Chondrocyte (in vitro differentiated cells): ENCODE results near the gene UBE2Q2. TPM values are rescaled to one million over a fixed set of nuclear protein-coding genes. Genes with fewer than 3 reads are reported as not detected.
A peak's percentile ranks its signal among the peaks of the same experiment; 100 is the strongest.
"Not testable (repeated sequence)": the region's sequence is repeated elsewhere in the genome, so short reads cannot be mapped to it uniquely, and the experiment has no call there.

Experiments used
- DNase-seq: peaks from one replicate; pipeline ENCODE4 v3.0.0; 2021; ENCODE audit warnings: mixed read lengths, low spot score
- H3K27ac Mint-ChIP-seq: one replicate; pipeline ENCODE4 v1.8.0; 2021; ENCODE audit warnings: mild to moderate bottlenecking, moderate library complexity, mixed read lengths; ENCODE audit not compliant: unreplicated experiment
- H3K27me3 Mint-ChIP-seq: 2 replicates; pipeline ENCODE4 v1.8.0; 2021; ENCODE audit warnings: low read depth, mixed read lengths
- H3K36me3 Mint-ChIP-seq: 2 replicates; pipeline ENCODE4 v1.8.0; 2021; ENCODE audit warnings: low read depth, mixed read lengths
- H3K4me1 Mint-ChIP-seq: 2 replicates; pipeline ENCODE4 v1.8.0; 2021; ENCODE audit warnings: low read depth, mild to moderate bottlenecking, mixed read lengths
- H3K4me3 Mint-ChIP-seq: one replicate; pipeline ENCODE4 v1.8.0; 2021; ENCODE audit warnings: mild to moderate bottlenecking, moderate library complexity, mixed read lengths; ENCODE audit not compliant: unreplicated experiment
- H3K9me3 Mint-ChIP-seq: 2 replicates; pipeline ENCODE4 v1.8.0; 2021; ENCODE audit warnings: low read depth, mixed read lengths
- CTCF ChIP-seq: fragments of 200-600 bp; sonication (generic); IDR thresholded peaks from 2 replicates; pipeline ENCODE4 v1.5.0; 2021; ENCODE audit warnings: antibody characterized with exemption, mild to moderate bottlenecking, moderate library complexity
- total RNA-seq: library from RNA; stranded (reverse); gene quantifications from 3 replicates; pipeline ENCODE4 v1.2.1, GENCODE V29; 2021

Gene UBE2Q2
- total RNA-seq, 1 donor from 2014 or later: 62.1 TPM

- H3K36me3 Mint-ChIP-seq: peaks cover 3% of the 10 kb centered on the region
Observed at GRCh38 chr15:75841626-75842025, 1.6 kb upstream of the UBE2Q2 start.

GRCh38 chr15:75843678-75844581, 683 bp downstream of the UBE2Q2 start:
- H3K9me3 Mint-ChIP-seq: peaks cover 2% of the 10 kb centered on the region
- H3K27me3 Mint-ChIP-seq: no peaks in the 10 kb centered on the region
- DNase-seq: peak; percentile 88
- H3K4me3 Mint-ChIP-seq: peak overlapping the region; percentile 93
- H3K27ac Mint-ChIP-seq: peak overlapping the region; percentile 90
- peaks cover 68% of the 10 kb centered on the region for H3K4me1 Mint-ChIP-seq
- peaks cover 5% of the 10 kb centered on the region for H3K36me3 Mint-ChIP-seq
- peak; percentile 9 for TF ChIP-seq CTCF

More at GRCh38 chr15:75841626-75842025, 1.6 kb upstream of the UBE2Q2 start:
- no peak for DNase-seq
- H3K9me3 Mint-ChIP-seq: peaks cover 2% of the 10 kb centered on the region
- peak overlapping the region; percentile 2 for H3K27ac Mint-ChIP-seq
- peaks cover 45% of the 10 kb centered on the region for H3K4me1 Mint-ChIP-seq
- TF ChIP-seq CTCF: no peak
- no peak overlapping the region for H3K4me3 Mint-ChIP-seq
- H3K27me3 Mint-ChIP-seq: no peaks in the 10 kb centered on the region

- no peaks in the 10 kb centered on the region for H3K27me3 Mint-ChIP-seq
- no peak for DNase-seq
- H3K4me1 Mint-ChIP-seq: peaks cover 75% of the 10 kb centered on the region
- H3K36me3 Mint-ChIP-seq: peaks cover 5% of the 10 kb centered on the region
- H3K9me3 Mint-ChIP-seq: peaks cover 2% of the 10 kb centered on the region
- no peak for TF ChIP-seq CTCF
- peak overlapping the region; percentile 93 for H3K4me3 Mint-ChIP-seq
- peak overlapping the region; percentile 85 for H3K27ac Mint-ChIP-seq
Observed at GRCh38 chr15:75844629-75845335, 1.5 kb downstream of the UBE2Q2 start.

- no peak for DNase-seq
- no peak for TF ChIP-seq CTCF
- Mint-ChIP-seq H3K27me3 (no peaks in the 10 kb centered on the region), H3K36me3 (peaks cover 5% of the 10 kb centered on the region), H3K4me3 (no peak overlapping the region), H3K27ac (no peak overlapping the region), H3K9me3 (no peaks in the 10 kb centered on the region), H3K4me1 (peaks cover 82% of the 10 kb centered on the region)
Observed at GRCh38 chr15:75849167-75849566, 5.9 kb downstream of the UBE2Q2 start.

GRCh38 chr15:75850708-75851107, 7.5 kb downstream of the UBE2Q2 start:
- TF ChIP-seq CTCF: no peak
- Mint-ChIP-seq H3K27me3 (no peaks in the 10 kb centered on the region), H3K36me3 (peaks cover 5% of the 10 kb centered on the region), H3K4me3 (no peak overlapping the region), H3K27ac (no peak overlapping the region), H3K9me3 (no peaks in the 10 kb centered on the region), H3K4me1 (peaks cover 68% of the 10 kb centered on the region)
- no peak for DNase-seq

GRCh38 chr15:75851566-75851965, 8.3 kb downstream of the UBE2Q2 start:
- not testable (repeated sequence) for DNase-seq, H3K4me3 Mint-ChIP-seq, H3K36me3 Mint-ChIP-seq, H3K9me3 Mint-ChIP-seq, H3K27me3 Mint-ChIP-seq
- peaks cover 61% of the 10 kb centered on the region for H3K4me1 Mint-ChIP-seq
- peak overlapping the region; percentile 49 for H3K27ac Mint-ChIP-seq
